Bronchial smooth muscle cell (primary cell): ENCODE data around the gene SLC25A14. TPM values are rescaled to one million over a fixed set of nuclear protein-coding genes. Genes with fewer than 3 reads are reported as not detected.

Experiments used
- total RNA-seq: library from RNA; depleted of rRNA; stranded (reverse); fragments of >200 nt; gene quantifications from 2 replicates; pipeline ENCODE4 v1.2.1, GENCODE V29; 2014

Gene SLC25A14
- total RNA-seq = 10.4 and 14.2 TPM in 2 replicates

GRCh38 chrX:130339408-130340222 is at the start of gene SLC25A14:
Gene SLC25A14 (plus strand): TSS chrX:130339919. CDS start chrX:130340279, 360 bp downstream.

GRCh38 chrX:130385520-130385919 is 45.8 kb downstream of the SLC25A14 start, which contains the start of gene GPR119:
Gene GPR119 (minus strand): TSS chrX:130385674. CDS start chrX:130385447, 227 bp downstream.

GRCh38 chrX:130401415-130402207 is 61.9 kb downstream of the SLC25A14 start, which contains the start of gene RBMX2:
Gene RBMX2 (plus strand): TSS chrX:130401987. CDS start chrX:130402033, 46 bp downstream.

Other genes starting within 250 kb of the SLC25A14 start
- gene ELF4, start 229.4 kb upstream of the SLC25A14 start, total RNA-seq = 6.1 and 7.8 TPM in 2 replicates
- gene AIFM1, start 174.1 kb upstream of the SLC25A14 start, total RNA-seq = 18.4 and 24.1 TPM in 2 replicates
- 2.5 and 4.4 TPM in 2 replicates for gene RAB33A, start 168.0 kb upstream of the SLC25A14 start, total RNA-seq
- gene ZNF280C, start 71.0 kb upstream of the SLC25A14 start, total RNA-seq = 1.0 and 1.9 TPM in 2 replicates
- gene GPR119, start 45.8 kb downstream of the SLC25A14 start, total RNA-seq = not detected in 2 replicates
- 38.9 and 42.6 TPM in 2 replicates for gene RBMX2, start 62.1 kb downstream of the SLC25A14 start, total RNA-seq